Measurements from ENCODE around the gene HMMR.
"Not testable (repeated sequence)": the region's sequence is repeated elsewhere in the genome, so short reads cannot be mapped to it uniquely, and the experiment has no call there.

HMMR gene

GRCh38 chr5:163460562-163461171 lies at the start of gene HMMR:
HMMR (plus strand) TSS chr5:163460632; CDS start chr5:163460693, 61 bp downstream.
- DNase-seq = peak; percentile 86

GRCh38 chr5:163415673-163416072 lies 44.8 kb upstream of the HMMR start:
- DNase-seq = not testable (repeated sequence)

- DNase-seq = no peak
Measured at GRCh38 chr5:163424836-163425235, 35.6 kb upstream of the HMMR start.

GRCh38 chr5:163426128-163426527 lies 34.3 kb upstream of the HMMR start:
- DNase-seq = not testable (repeated sequence)

- DNase-seq = no peak
Measured at GRCh38 chr5:163432544-163432943, 27.9 kb upstream of the HMMR start.

- no peak for DNase-seq
Measured at GRCh38 chr5:163433271-163433670, 27.2 kb upstream of the HMMR start.

- DNase-seq = no peak
Measured at GRCh38 chr5:163434401-163434866, 26.0 kb upstream of the HMMR start.

GRCh38 chr5:163436515-163436914 lies 23.9 kb upstream of the HMMR start:
- no peak for DNase-seq

GRCh38 chr5:163437011-163437308 lies 23.5 kb upstream of the HMMR start:
- DNase-seq = no peak

GRCh38 chr5:163437309-163438182 lies 22.9 kb upstream of the HMMR start, which contains the start of gene CCNG1:
CCNG1 (plus strand) TSS chr5:163437595; CDS start chr5:163439257, 1,662 bp downstream.
- peak; percentile 98 for DNase-seq

- DNase-seq = peak; percentile 17
Measured at GRCh38 chr5:163439092-163439425, 21.4 kb upstream of the HMMR start.

GRCh38 chr5:163440954-163441353 lies 19.5 kb upstream of the HMMR start:
- DNase-seq = no peak

- DNase-seq = no peak
Measured at GRCh38 chr5:163444526-163444925, 15.9 kb upstream of the HMMR start.

GRCh38 chr5:163445345-163445744 lies 15.1 kb upstream of the HMMR start:
- DNase-seq = no peak

- DNase-seq = no peak
Measured at GRCh38 chr5:163447191-163447590, 13.2 kb upstream of the HMMR start.

GRCh38 chr5:163447875-163448274 lies 12.6 kb upstream of the HMMR start:
- DNase-seq = no peak

GRCh38 chr5:163448491-163448890 lies 11.9 kb upstream of the HMMR start:
- no peak for DNase-seq

- no peak for DNase-seq
Measured at GRCh38 chr5:163451489-163451888, 8.9 kb upstream of the HMMR start.

- DNase-seq = no peak
Measured at GRCh38 chr5:163453705-163454104, 6.7 kb upstream of the HMMR start.

- DNase-seq = not testable (repeated sequence)
Measured at GRCh38 chr5:163455406-163455805, 5.0 kb upstream of the HMMR start.

- DNase-seq = no peak
Measured at GRCh38 chr5:163456029-163456589, 4.3 kb upstream of the HMMR start.

GRCh38 chr5:163456840-163457239 lies 3.6 kb upstream of the HMMR start:
- DNase-seq = no peak

- no peak for DNase-seq
Measured at GRCh38 chr5:163458778-163459385, 1.6 kb upstream of the HMMR start.

- no peak for DNase-seq
Measured at GRCh38 chr5:163459462-163459818, 992 bp upstream of the HMMR start.

All from eye (tissue), 1 donor.